Measurements from ENCODE around the gene CRP.

DNA sequence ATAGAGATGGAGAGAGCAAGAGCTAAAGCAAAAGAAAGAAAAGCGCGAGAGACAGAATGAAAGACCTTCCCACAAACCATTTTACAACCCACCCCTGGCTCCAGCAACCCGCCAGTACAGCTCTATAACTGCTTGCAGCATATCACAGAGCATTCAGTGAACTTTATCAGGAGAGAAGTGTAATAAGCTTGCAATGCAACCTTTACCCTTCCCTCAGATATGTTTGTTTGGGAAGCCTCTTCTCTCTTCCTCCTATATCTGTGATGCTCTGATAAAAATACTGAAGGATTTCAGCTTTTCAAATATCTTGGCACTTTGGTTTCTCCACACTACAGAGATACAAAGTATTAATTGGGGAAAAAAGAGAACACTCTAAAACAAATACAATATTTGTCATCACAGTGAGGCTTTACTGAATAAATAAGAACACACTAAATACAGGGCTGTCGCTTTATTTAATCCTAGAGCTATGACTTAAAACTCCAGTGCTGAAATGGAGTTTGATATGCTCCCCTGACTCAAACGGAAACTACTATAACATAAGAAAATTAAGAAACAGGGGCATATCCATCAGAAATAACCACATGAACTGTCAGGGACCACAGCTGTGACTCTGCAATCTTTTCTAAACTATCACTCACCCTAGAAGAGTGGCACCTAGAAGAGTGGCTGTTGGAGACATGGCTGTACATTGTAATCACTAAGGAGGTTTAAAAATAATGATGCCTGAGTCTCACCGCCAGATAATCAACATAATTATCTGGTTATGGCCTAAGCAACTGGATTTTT, 6.7 kb downstream of the CRP start:
- TF ChIP-seq, protein P1, sequence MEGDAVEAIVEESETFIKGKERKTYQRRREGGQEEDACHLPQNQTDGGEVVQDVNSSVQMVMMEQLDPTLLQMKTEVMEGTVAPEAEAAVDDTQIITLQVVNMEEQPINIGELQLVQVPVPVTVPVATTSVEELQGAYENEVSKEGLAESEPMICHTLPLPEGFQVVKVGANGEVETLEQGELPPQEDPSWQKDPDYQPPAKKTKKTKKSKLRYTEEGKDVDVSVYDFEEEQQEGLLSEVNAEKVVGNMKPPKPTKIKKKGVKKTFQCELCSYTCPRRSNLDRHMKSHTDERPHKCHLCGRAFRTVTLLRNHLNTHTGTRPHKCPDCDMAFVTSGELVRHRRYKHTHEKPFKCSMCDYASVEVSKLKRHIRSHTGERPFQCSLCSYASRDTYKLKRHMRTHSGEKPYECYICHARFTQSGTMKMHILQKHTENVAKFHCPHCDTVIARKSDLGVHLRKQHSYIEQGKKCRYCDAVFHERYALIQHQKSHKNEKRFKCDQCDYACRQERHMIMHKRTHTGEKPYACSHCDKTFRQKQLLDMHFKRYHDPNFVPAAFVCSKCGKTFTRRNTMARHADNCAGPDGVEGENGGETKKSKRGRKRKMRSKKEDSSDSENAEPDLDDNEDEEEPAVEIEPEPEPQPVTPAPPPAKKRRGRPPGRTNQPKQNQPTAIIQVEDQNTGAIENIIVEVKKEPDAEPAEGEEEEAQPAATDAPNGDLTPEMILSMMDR (IDR thresholded peaks at IDR 0.05), result no peak
- TF ChIP-seq POLR2AphosphoS5 (IDR thresholded peaks at IDR 0.05), result no peak

Data from suprapubic skin (tissue), 3 donors.